ENCODE measurements around the gene PLAC9.
"Not testable (repeated sequence)": the region's sequence is repeated elsewhere in the genome, so short reads cannot be mapped to it uniquely, and the experiment has no call there.

GRCh38 chr10:80098272-80098671 is 34.3 kb upstream of the PLAC9 start:
- not testable (repeated sequence) for TF ChIP-seq CTCF, EZH2, EZH2phosphoT487 (IDR thresholded peaks at IDR 0.05)

All from neural progenitor cell (in vitro differentiated cells).